Measurements from ENCODE around the gene TNS3. TPM values are rescaled to one million over a fixed set of nuclear protein-coding genes. Genes with fewer than 3 reads are reported as not detected.

Gene TNS3
- total RNA-seq, 1 donor from 2014 or later = 43.2 TPM

- intact Hi-C loops (cut with DNase I) = no loop called here
- ATAC-seq (ENCODE audit: poor library complexity) (no peak), DNase-seq (no peak)
Measured at GRCh38 chr7:47535704-47536628, 45.9 kb downstream of the TNS3 start.

GRCh38 chr7:47535035-47535703 is 46.7 kb downstream of the TNS3 start:
- intact Hi-C loops (cut with DNase I) = no loop called here
- no peak for DNase-seq
- ATAC-seq (ENCODE audit: poor library complexity) = no peak

- DNase-seq (no peak), ATAC-seq (ENCODE audit: poor library complexity) (no peak)
- intact Hi-C loops (cut with DNase I) = no loop called here
Measured at GRCh38 chr7:47534322-47535034, 47.4 kb downstream of the TNS3 start.

- intact Hi-C loops (cut with DNase I) = no loop called here
- DNase-seq (no peak), ATAC-seq (ENCODE audit: poor library complexity) (no peak)
Measured at GRCh38 chr7:47531584-47532492, 50.1 kb downstream of the TNS3 start.

- no peak for DNase-seq
- intact Hi-C loops (cut with DNase I) = no loop called here
- no peak for ATAC-seq (ENCODE audit: poor library complexity)
Measured at GRCh38 chr7:47529826-47530555, 51.9 kb downstream of the TNS3 start.

- no peak for DNase-seq
- intact Hi-C loops (cut with DNase I) = no loop called here
- ATAC-seq (ENCODE audit: poor library complexity) = no peak
Measured at GRCh38 chr7:47529405-47529804, 52.5 kb downstream of the TNS3 start.

GRCh38 chr7:47528471-47528870 is 53.4 kb downstream of the TNS3 start:
- ATAC-seq (ENCODE audit: poor library complexity) (no peak), DNase-seq (no peak)
- intact Hi-C loops (cut with DNase I) = no loop called here

GRCh38 chr7:47526466-47526865 is 55.4 kb downstream of the TNS3 start:
- ATAC-seq (ENCODE audit: poor library complexity) = peak; percentile 43
- DNase-seq = no peak

GRCh38 chr7:47525066-47525623 is 56.8 kb downstream of the TNS3 start:
- intact Hi-C loops (cut with DNase I) = no loop called here
- ATAC-seq (ENCODE audit: poor library complexity) (no peak), DNase-seq (no peak)

More at GRCh38 chr7:47526466-47526865, 55.4 kb downstream of the TNS3 start:
- intact Hi-C loops (cut with DNase I) = no loop called here

GRCh38 chr7:47523401-47523800 is 58.5 kb downstream of the TNS3 start:
- intact Hi-C loops (cut with DNase I) = no loop called here
- no peak for ATAC-seq (ENCODE audit: poor library complexity)
- no peak for DNase-seq

- ATAC-seq (ENCODE audit: poor library complexity) (no peak), DNase-seq (no peak)
- intact Hi-C loops (cut with DNase I) = no loop called here
Measured at GRCh38 chr7:47521816-47522561, 59.9 kb downstream of the TNS3 start.

GRCh38 chr7:47521011-47521795 is 60.7 kb downstream of the TNS3 start:
- ATAC-seq (ENCODE audit: poor library complexity) (no peak), DNase-seq (no peak)
- intact Hi-C loops (cut with DNase I) = no loop called here

- peak; percentile 71 for DNase-seq
- intact Hi-C loops (cut with DNase I) = no loop called here
- peak; percentile 81 for ATAC-seq (ENCODE audit: poor library complexity)
Measured at GRCh38 chr7:47520406-47520805, 61.5 kb downstream of the TNS3 start.

- ATAC-seq (ENCODE audit: poor library complexity) = no peak
- no peak for DNase-seq
- intact Hi-C loops (cut with DNase I) = no loop called here
Measured at GRCh38 chr7:47518827-47519226, 63.1 kb downstream of the TNS3 start.

GRCh38 chr7:47517821-47518480 is 64.0 kb downstream of the TNS3 start:
- ATAC-seq (ENCODE audit: poor library complexity) = no peak
- no peak for DNase-seq
- intact Hi-C loops (cut with DNase I) = no loop called here
